Smooth muscle cell (in vitro differentiated cells): ENCODE results near the gene SORCS2. TPM values are rescaled to one million over a fixed set of nuclear protein-coding genes. Genes with fewer than 3 reads are reported as not detected.

Experiments used
- DNase-seq: peaks from one replicate; lab custom pipeline; 2025; ENCODE audit not compliant: unreplicated experiment; lab: John Stamatoyannopoulos, UW
- H2AFZ ChIP-seq: fragments of 200-600 bp; sonication (generic); 2 replicates; pipeline ENCODE4 v1.6.0; 2016; ENCODE audit warnings: antibody characterized with exemption, low read depth, mild to moderate bottlenecking
- H3F3A ChIP-seq: fragments of 200-600 bp; sonication (generic); 2 replicates; pipeline ENCODE4 v1.6.0; 2017; ENCODE audit warnings: antibody characterized with exemption, low read depth
- H3K27ac ChIP-seq: fragments of 200-600 bp; sonication (generic); 2 replicates; pipeline ENCODE4 v1.5.1; 2016; ENCODE audit warnings: low read depth, mild to moderate bottlenecking
- H3K27me3 ChIP-seq: fragments of 200-600 bp; sonication (generic); 2 replicates; pipeline ENCODE4 v1.6.1; 2016; ENCODE audit warnings: low read depth, mild to moderate bottlenecking
- H3K36me3 ChIP-seq: fragments of 200-600 bp; sonication (generic); 2 replicates; pipeline ENCODE4 v1.5.1; 2016; ENCODE audit warnings: low read depth
- H3K4me1 ChIP-seq: fragments of 200-600 bp; sonication (generic); 2 replicates; pipeline ENCODE4 v1.5.1; 2016; ENCODE audit warnings: low read depth
- H3K4me2 ChIP-seq: fragments of 200-600 bp; sonication (generic); 2 replicates; pipeline ENCODE4 v1.6.0; 2016; ENCODE audit warnings: mild to moderate bottlenecking
- H3K4me3 ChIP-seq: fragments of 200-600 bp; sonication (generic); 2 replicates; pipeline ENCODE4 v1.5.1; 2016; ENCODE audit warnings: mild to moderate bottlenecking
- H3K79me2 ChIP-seq: fragments of 200-600 bp; sonication (generic); 2 replicates; pipeline ENCODE4 v1.6.0; 2016; ENCODE audit warnings: low read depth, mild to moderate bottlenecking
- H3K9ac ChIP-seq: fragments of 200-600 bp; sonication (generic); 2 replicates; pipeline ENCODE4 v1.6.0; 2016; ENCODE audit warnings: low read depth
- H3K9me3 ChIP-seq: fragments of 200-600 bp; sonication (generic); replicated peaks from 2 replicates; pipeline ENCODE4 v1.5.1; 2016; ENCODE audit warnings: low read depth
- H4K20me1 ChIP-seq: fragments of 200-600 bp; sonication (generic); 2 replicates; pipeline ENCODE4 v1.6.0; 2016; ENCODE audit warnings: low read depth
- CTCF ChIP-seq: fragments of 200-600 bp; sonication (generic); IDR thresholded peaks from 2 replicates; pipeline ENCODE4 v1.5.1; 2017; ENCODE audit warnings: borderline replicate concordance, mild to moderate bottlenecking, antibody characterized with exemption; ENCODE audit not compliant: insufficient read depth, poor library complexity, severe bottlenecking
- WGBS: methylation state at CpG from one replicate; pipeline ENCODE4 v1.1.7; 2016; ENCODE audit warnings: low lambda C conversion rate; 5-methylcytosine and 5-hydroxymethylcytosine counted together
- polyA plus RNA-seq: library from polyadenylated mRNA; unstranded; fragments of >200 nt; fragmentation: Nextera tagmentation; extraction: Ambion mirVana; gene quantifications from 2 replicates; pipeline ENCODE4 v1.2.1, GENCODE V29; 2016
- total RNA-seq: library from RNA; depleted of rRNA; stranded (reverse); fragments of >200 nt; gene quantifications from 2 replicates; pipeline ENCODE4 v1.2.3, GENCODE V29; 2014

Gene SORCS2
- total and polyA plus RNA-seq, 2 experiments from 2014 or later, result 5.2 to 9.3 TPM

- Histone ChIP-seq H3K79me2 (no peaks in the 10 kb centered on the region), H3K27ac (no peak overlapping the region), H3K27me3 (peaks cover 9% of the 10 kb centered on the region), H3K4me1 (no peaks in the 10 kb centered on the region), H3K4me2 (no peak overlapping the region), H3K36me3 (no peaks in the 10 kb centered on the region), H3F3A (no peaks in the 10 kb centered on the region), H4K20me1 (no peaks in the 10 kb centered on the region), H3K4me3 (no peak overlapping the region), H3K9ac (no peak overlapping the region), H2AFZ (no peak overlapping the region), H3K9me3 (no peaks in the 10 kb centered on the region)
- no peak for TF ChIP-seq CTCF
- no peak for DNase-seq
- WGBS, result 91% methylated on average over 5 of the region's 5 CpGs
Observed at GRCh38 chr4:7735395-7735794, 543.1 kb downstream of the SORCS2 start.

- WGBS, result 90% methylated on average over 8 of the region's 8 CpGs
- DNase-seq, result no peak
- H3K4me2 ChIP-seq, result no peak overlapping the region
- H3K4me3 ChIP-seq, result no peak overlapping the region
- H3F3A ChIP-seq, result no peaks in the 10 kb centered on the region
- H3K9me3 ChIP-seq, result no peaks in the 10 kb centered on the region
- H3K36me3 ChIP-seq, result no peaks in the 10 kb centered on the region
- H2AFZ ChIP-seq, result no peak overlapping the region
- H4K20me1 ChIP-seq, result no peaks in the 10 kb centered on the region
- no peaks in the 10 kb centered on the region for H3K4me1 ChIP-seq
- TF ChIP-seq CTCF, result no peak
- H3K79me2 ChIP-seq, result no peaks in the 10 kb centered on the region
- no peak overlapping the region for H3K27ac ChIP-seq
- peaks cover 9% of the 10 kb centered on the region for H3K27me3 ChIP-seq
- H3K9ac ChIP-seq, result no peak overlapping the region
Observed at GRCh38 chr4:7735961-7736360, 543.6 kb downstream of the SORCS2 start.

- Histone ChIP-seq H3K4me3 (no peak overlapping the region), H3K27me3 (peaks cover 8% of the 10 kb centered on the region), H3F3A (no peaks in the 10 kb centered on the region), H4K20me1 (no peaks in the 10 kb centered on the region), H3K4me1 (no peaks in the 10 kb centered on the region), H3K27ac (no peak overlapping the region), H3K9me3 (no peaks in the 10 kb centered on the region), H3K36me3 (no peaks in the 10 kb centered on the region), H2AFZ (no peak overlapping the region), H3K9ac (no peak overlapping the region), H3K79me2 (no peaks in the 10 kb centered on the region), H3K4me2 (no peak overlapping the region)
- TF ChIP-seq CTCF, result no peak
- WGBS, result 87% methylated on average over 31 of the region's 31 CpGs
- no peak for DNase-seq
Observed at GRCh38 chr4:7736436-7737267, 544.3 kb downstream of the SORCS2 start.

- Histone ChIP-seq H3K4me1 (no peaks in the 10 kb centered on the region), H3K4me2 (no peak overlapping the region), H3K36me3 (no peaks in the 10 kb centered on the region), H3K27me3 (peaks cover 2% of the 10 kb centered on the region), H3K27ac (no peak overlapping the region), H2AFZ (no peak overlapping the region), H3K79me2 (no peaks in the 10 kb centered on the region), H3F3A (no peaks in the 10 kb centered on the region), H3K9me3 (no peaks in the 10 kb centered on the region), H4K20me1 (no peaks in the 10 kb centered on the region), H3K4me3 (no peak overlapping the region), H3K9ac (no peak overlapping the region)
- no peak for TF ChIP-seq CTCF
- WGBS, result 91% methylated on average over 14 of the region's 14 CpGs
- no peak for DNase-seq
Observed at GRCh38 chr4:7737268-7737645, 544.9 kb downstream of the SORCS2 start.
